SH-SY5Y (cell line): ENCODE data around the gene CNGB1.

ENCODE experiments used
- GATA2 ChIP-seq: IDR thresholded peaks from 2 replicates; pipeline ENCODE4 v1.6.1; 2011; ENCODE audit warnings: mild to moderate bottlenecking, low read depth, low read length
- GATA3 ChIP-seq: IDR thresholded peaks from 2 replicates; pipeline ENCODE4 v1.6.1; 2011; ENCODE audit warnings: low read depth, mild to moderate bottlenecking, low read length, moderate library complexity

DNA sequence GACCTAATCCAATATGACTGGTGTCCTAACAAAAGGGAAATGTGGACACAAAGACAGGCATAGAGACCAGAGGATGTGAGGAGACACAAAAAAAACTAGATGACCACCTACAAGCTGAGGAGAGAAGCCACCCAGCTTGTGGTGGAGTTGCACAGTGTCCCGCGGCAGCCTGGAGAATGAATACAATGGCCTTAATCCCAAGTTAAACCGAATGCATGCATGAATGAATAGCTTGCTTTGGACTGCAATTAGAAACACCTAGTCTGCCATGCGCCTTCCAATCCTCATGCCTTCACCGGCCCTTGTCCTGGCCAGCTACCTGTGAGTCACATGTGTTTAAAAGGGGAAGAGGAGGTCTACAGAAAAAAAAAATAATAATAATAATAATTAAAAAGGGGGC is 72.0 kb downstream of the CNGB1 start:
- TF ChIP-seq GATA3 (no peak), GATA2 (no peak)
